Tibial nerve (tissue), 4 donors: Measurements from ENCODE around the gene TBX5. TPM values are rescaled to one million over a fixed set of nuclear protein-coding genes. Genes with fewer than 3 reads are reported as not detected.
A peak's percentile ranks its signal among the peaks of the same experiment; 100 is the strongest.

Source experiments
- DNase-seq, 2 donors: peaks; one replicate each; pipeline ENCODE4 v3.0.0-alpha.2; 2019; ENCODE audit warnings: low spot score in 2 of 2
- H3K27ac ChIP-seq, 4 donors: fragments of 200-600 bp; sonication (generic) in 3 of 4; one replicate each; pipeline ENCODE4 v1.5.1; 2017 to 2019; ENCODE audit warnings: mild to moderate bottlenecking in 1 of 4
- H3K27me3 ChIP-seq, 2 donors: fragments of 200-600 bp; sonication (generic) in 1 of 2; one replicate each; pipeline versions ENCODE4 v1.5.1 to v1.6.0; 2017 to 2019
- H3K36me3 ChIP-seq, 3 donors: fragments of 200-600 bp; sonication (generic); one replicate each; pipeline ENCODE4 v1.5.1; 2018 to 2019
- H3K4me1 ChIP-seq, 4 donors: fragments of 200-600 bp; sonication (generic) in 3 of 4; one replicate each; pipeline ENCODE4 v1.5.1; 2017 to 2019
- H3K4me3 ChIP-seq, 4 donors: fragments of 200-600 bp; sonication (generic) in 3 of 4; one replicate each; pipeline ENCODE4 v1.5.1; 2017 to 2019; ENCODE audit warnings: mild to moderate bottlenecking in 1 of 4, moderate library complexity in 1 of 4
- H3K9me3 ChIP-seq, 4 donors: fragments of 200-600 bp; sonication (generic) in 3 of 4; one replicate each; pipeline ENCODE4 v1.5.1; 2017 to 2019
- EP300 ChIP-seq, 2 donors: sonication (generic); formaldehyde crosslinking; IDR thresholded peaks; one replicate each; pipeline ENCODE4 v1.6.1; 2017; ENCODE audit warnings: antibody characterized with exemption in 2 of 2, mild to moderate bottlenecking in 1 of 2
- POLR2A ChIP-seq, 2 donors: fragments of 450-650 bp; IDR thresholded peaks; one replicate each; pipeline ENCODE4 v1.6.1; 2017; ENCODE audit warnings: antibody characterized with exemption in 2 of 2, mild to moderate bottlenecking in 2 of 2, moderate library complexity in 2 of 2
- WGBS, 2 donors: methylation state at CpG; one replicate each; pipeline ENCODE4 v1.1.5; 2018; 5-methylcytosine and 5-hydroxymethylcytosine counted together
- total RNA-seq, 4 donors: library from RNA; depleted of rRNA; stranded (reverse); fragments of >200 nt; gene quantifications; one replicate each; pipeline ENCODE4 v1.1.0, GENCODE V29; 2016
- TF ChIP-seq, protein P1 (sequence below), 5 experiments: fragments of 200-600 bp in 3 of 5; fragments of 450-650 bp in 2 of 5; sonication (generic) in 3 of 5; IDR thresholded peaks; one replicate each; pipeline ENCODE4 v1.5.1; 2016 to 2019; ENCODE audit warnings: antibody characterized with exemption in 5 of 5, mild to moderate bottlenecking in 3 of 5, moderate library complexity in 2 of 5

TBX5 gene
- total RNA-seq, 4 donors from 2014 or later, result not detected

DNA sequence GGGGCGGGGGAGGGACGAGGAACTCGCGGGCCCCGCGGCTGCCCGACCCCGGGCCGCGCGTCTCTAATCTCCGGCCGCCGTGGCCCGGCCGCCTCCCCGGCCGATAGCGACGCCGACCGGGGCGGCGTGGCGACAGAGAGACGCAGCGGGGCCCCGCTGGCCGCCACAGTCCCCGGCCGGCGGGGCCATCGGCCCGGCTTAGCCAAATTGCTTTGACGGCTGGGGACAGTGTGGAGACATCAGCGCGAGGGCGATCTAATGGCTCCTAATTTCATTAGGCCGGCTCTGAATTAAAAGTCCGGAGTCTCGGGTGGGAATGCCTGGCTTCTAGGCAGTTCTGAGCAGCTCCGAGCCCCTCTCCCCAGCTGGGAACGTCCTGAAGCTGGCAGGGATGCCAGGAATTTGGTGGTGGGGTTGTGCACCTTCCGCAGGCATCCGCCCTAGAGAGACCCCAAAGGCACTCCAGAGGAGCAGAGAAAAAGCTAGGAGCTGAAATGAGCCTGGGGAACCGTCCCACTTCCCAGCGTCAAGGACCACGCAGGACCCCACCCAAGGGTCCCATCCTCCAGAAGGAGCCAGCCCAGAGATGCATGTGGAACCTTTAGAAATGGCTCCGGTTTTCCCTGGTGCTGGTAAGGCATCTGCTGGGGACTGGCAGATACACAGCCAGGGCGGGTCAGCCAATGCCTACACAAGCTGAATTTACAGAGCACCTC, 9.6 kb downstream of the TBX5 start:
- 2% methylated on average over 9 to 40 of the region's 50 CpGs for WGBS, 2 donors
- TF ChIP-seq POLR2A (IDR thresholded peaks at IDR 0.05), result no peak
- no peak for TF ChIP-seq EP300 (IDR thresholded peaks at IDR 0.05)
- TF ChIP-seq, protein P1, sequence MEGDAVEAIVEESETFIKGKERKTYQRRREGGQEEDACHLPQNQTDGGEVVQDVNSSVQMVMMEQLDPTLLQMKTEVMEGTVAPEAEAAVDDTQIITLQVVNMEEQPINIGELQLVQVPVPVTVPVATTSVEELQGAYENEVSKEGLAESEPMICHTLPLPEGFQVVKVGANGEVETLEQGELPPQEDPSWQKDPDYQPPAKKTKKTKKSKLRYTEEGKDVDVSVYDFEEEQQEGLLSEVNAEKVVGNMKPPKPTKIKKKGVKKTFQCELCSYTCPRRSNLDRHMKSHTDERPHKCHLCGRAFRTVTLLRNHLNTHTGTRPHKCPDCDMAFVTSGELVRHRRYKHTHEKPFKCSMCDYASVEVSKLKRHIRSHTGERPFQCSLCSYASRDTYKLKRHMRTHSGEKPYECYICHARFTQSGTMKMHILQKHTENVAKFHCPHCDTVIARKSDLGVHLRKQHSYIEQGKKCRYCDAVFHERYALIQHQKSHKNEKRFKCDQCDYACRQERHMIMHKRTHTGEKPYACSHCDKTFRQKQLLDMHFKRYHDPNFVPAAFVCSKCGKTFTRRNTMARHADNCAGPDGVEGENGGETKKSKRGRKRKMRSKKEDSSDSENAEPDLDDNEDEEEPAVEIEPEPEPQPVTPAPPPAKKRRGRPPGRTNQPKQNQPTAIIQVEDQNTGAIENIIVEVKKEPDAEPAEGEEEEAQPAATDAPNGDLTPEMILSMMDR (IDR thresholded peaks at IDR 0.05), result no peak
- H3K4me1 ChIP-seq, result peaks cover 0 to 19% (median 0%) of the 10 kb centered on the region in 4 donors

DNA sequence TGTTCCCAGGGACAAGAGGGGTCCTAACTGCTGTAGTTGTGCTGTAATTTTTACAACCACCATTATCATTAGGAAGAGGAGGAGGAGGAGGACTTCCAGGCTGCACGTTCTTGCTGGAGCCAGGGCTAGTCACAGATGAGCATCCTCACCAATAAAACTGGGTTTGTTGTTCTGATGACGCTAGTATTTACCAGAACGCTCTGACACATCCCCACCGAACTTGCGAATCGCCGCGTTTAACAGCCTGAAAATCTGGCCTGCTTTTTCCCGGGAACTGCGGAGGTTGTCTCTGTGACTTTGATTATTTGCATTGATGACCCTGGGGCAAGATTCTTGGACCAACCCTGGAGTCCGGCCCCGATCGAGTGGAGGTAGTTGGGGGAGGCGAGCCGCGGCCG, 10.2 kb downstream of the TBX5 start:
- TF ChIP-seq, protein P1 (IDR thresholded peaks at IDR 0.05), result no peak
- TF ChIP-seq EP300 (IDR thresholded peaks at IDR 0.05) (no peak), POLR2A (IDR thresholded peaks at IDR 0.05) (no peak)
- Histone ChIP-seq H3K9me3 (no peaks in the 10 kb centered on the region), H3K4me3 (peak overlapping the region in 1 of 4 donors; percentile 10), H3K27me3 (peaks cover 0 to 87% of the 10 kb centered on the region in 2 donors), H3K4me1 (peaks cover 0 to 13% (median 0%) of the 10 kb centered on the region in 4 donors), H3K27ac (no peak overlapping the region), H3K36me3 (no peaks in the 10 kb centered on the region)
- DNase-seq, result no peak
- 1 to 3% methylated on average over 12 of the region's 17 CpGs for WGBS, 2 donors

More for the DNA sequence above, 9.6 kb downstream of the TBX5 start:
- Histone ChIP-seq H3K27me3 (peaks cover 0 to 91% of the 10 kb centered on the region in 2 donors), H3K9me3 (no peaks in the 10 kb centered on the region), H3K36me3 (no peaks in the 10 kb centered on the region), H3K27ac (no peak overlapping the region), H3K4me3 (peak overlapping the region in 1 of 4 donors; percentile 10)
- no peak for DNase-seq

DNA sequence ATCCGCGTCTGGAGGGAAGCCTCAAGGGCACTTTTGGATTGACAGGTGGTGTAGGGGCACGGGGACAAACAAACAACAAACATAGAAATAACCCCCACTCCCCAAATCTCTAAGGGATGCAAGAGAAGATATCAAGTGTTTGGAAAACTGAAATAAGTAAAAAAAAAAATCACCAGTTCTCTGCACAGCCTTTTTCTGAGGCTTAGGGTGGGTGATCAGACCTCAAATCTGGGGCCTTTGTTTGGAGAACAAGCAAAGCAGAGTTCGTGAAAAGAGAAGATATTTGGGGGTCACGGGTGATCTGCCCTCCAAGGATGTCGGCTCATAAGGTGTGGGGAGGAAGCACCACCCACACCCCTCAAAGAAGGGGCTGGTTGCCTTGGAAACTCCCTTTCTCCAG, 10.7 kb downstream of the TBX5 start:
- H3K36me3 ChIP-seq, result no peaks in the 10 kb centered on the region
- DNase-seq, result no peak

DNA sequence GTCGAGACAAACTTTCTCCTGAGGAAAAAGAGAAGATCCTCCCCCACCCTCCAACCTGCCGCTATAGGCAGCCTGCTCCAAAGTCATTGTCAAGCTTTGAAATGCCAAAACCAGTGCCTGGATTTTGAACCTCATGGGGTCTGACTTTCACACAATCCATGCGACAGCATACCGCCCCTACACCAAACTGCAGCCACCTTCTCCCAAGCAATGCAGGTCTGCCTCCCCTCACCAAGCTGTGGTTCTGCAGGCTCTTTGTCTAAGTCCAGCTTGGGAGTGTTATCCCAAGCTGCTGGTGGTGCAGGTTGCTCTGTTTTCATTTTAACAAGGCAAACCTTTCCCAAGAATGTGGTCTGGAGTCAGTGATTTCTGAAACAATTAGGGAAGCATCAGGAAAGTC, 12.4 kb downstream of the TBX5 start:
- Histone ChIP-seq H3K4me1 (peaks cover 0 to 9% (median 0%) of the 10 kb centered on the region in 4 donors), H3K27me3 (peaks cover 0 to 65% of the 10 kb centered on the region in 2 donors), H3K36me3 (no peaks in the 10 kb centered on the region), H3K4me3 (no peak overlapping the region), H3K9me3 (no peaks in the 10 kb centered on the region), H3K27ac (no peak overlapping the region)
- DNase-seq, result no peak
- 9 to 21% methylated on average over 4 of the region's 4 CpGs for WGBS, 2 donors
- no peak for TF ChIP-seq EP300 (IDR thresholded peaks at IDR 0.05)
- TF ChIP-seq, protein P1 (IDR thresholded peaks at IDR 0.05), result no peak
- TF ChIP-seq POLR2A (IDR thresholded peaks at IDR 0.05), result no peak

More for the DNA sequence above, 10.7 kb downstream of the TBX5 start:
- H3K27me3 ChIP-seq, result peaks cover 0 to 82% of the 10 kb centered on the region in 2 donors
- H3K9me3 ChIP-seq, result no peaks in the 10 kb centered on the region
- peaks cover 0 to 9% (median 0%) of the 10 kb centered on the region in 4 donors for H3K4me1 ChIP-seq
- TF ChIP-seq EP300 (IDR thresholded peaks at IDR 0.05) (no peak), POLR2A (IDR thresholded peaks at IDR 0.05) (no peak)
- TF ChIP-seq, protein P1 (IDR thresholded peaks at IDR 0.05), result no peak
- WGBS, 2 donors, result 5 to 8% methylated on average over 6 of the region's 6 CpGs
- no peak overlapping the region for H3K4me3 ChIP-seq
- H3K27ac ChIP-seq, result no peak overlapping the region

DNA sequence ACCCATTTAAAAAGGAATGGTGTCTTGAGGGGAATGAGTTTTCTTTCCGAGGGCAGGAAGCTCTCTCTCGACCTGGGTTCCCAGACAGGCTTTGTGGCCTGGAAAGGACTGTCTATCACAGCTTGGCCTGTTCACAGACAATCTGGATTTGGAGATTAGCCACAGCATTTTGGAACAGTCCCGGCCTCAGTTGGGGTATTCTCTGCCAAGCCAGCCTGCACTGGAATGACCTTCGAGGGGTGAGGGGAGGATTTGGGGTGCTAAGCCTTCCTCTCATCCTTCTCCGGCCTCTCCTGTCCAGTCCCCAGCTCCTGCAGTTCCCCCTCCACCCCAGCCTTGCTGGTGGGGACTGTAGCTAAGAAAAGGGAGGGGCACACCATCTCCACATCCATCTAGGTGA, 13.0 kb downstream of the TBX5 start:
- H3K27me3 ChIP-seq, result peaks cover 0 to 59% of the 10 kb centered on the region in 2 donors
- TF ChIP-seq, protein P1 (IDR thresholded peaks at IDR 0.05), result no peak
- no peak for TF ChIP-seq EP300 (IDR thresholded peaks at IDR 0.05)
- TF ChIP-seq POLR2A (IDR thresholded peaks at IDR 0.05), result no peak
- no peak overlapping the region for H3K27ac ChIP-seq
- peaks cover 0 to 9% (median 0%) of the 10 kb centered on the region in 4 donors for H3K4me1 ChIP-seq
- no peaks in the 10 kb centered on the region for H3K9me3 ChIP-seq
- no peak for DNase-seq
- no peak overlapping the region for H3K4me3 ChIP-seq
- whole genome bisulfite sequencing, 2 donors, result 34 to 51% methylated on average over 5 of the region's 5 CpGs
- H3K36me3 ChIP-seq, result no peaks in the 10 kb centered on the region
